AG09319 (cell line): Measurements from ENCODE around the gene AFF1.

Experiments
- DNase-seq: peaks from one replicate; pipeline ENCODE4 v3.0.0-alpha.2; 2010; ENCODE audit warnings: low read depth; ENCODE audit errors: extremely low read depth
- TF ChIP-seq, protein P1 (sequence below): IDR thresholded peaks from 2 replicates; pipeline ENCODE4 v1.5.1; 2011; ENCODE audit warnings: low read depth, mild to moderate bottlenecking, inconsistent platforms, low read length, moderate library complexity

Gene AFF1

GRCh38 chr4:87152310-87153041, 217.7 kb downstream of the AFF1 start:
- no peak for DNase-seq
- TF ChIP-seq, protein P1, sequence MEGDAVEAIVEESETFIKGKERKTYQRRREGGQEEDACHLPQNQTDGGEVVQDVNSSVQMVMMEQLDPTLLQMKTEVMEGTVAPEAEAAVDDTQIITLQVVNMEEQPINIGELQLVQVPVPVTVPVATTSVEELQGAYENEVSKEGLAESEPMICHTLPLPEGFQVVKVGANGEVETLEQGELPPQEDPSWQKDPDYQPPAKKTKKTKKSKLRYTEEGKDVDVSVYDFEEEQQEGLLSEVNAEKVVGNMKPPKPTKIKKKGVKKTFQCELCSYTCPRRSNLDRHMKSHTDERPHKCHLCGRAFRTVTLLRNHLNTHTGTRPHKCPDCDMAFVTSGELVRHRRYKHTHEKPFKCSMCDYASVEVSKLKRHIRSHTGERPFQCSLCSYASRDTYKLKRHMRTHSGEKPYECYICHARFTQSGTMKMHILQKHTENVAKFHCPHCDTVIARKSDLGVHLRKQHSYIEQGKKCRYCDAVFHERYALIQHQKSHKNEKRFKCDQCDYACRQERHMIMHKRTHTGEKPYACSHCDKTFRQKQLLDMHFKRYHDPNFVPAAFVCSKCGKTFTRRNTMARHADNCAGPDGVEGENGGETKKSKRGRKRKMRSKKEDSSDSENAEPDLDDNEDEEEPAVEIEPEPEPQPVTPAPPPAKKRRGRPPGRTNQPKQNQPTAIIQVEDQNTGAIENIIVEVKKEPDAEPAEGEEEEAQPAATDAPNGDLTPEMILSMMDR, result no peak

DNA sequence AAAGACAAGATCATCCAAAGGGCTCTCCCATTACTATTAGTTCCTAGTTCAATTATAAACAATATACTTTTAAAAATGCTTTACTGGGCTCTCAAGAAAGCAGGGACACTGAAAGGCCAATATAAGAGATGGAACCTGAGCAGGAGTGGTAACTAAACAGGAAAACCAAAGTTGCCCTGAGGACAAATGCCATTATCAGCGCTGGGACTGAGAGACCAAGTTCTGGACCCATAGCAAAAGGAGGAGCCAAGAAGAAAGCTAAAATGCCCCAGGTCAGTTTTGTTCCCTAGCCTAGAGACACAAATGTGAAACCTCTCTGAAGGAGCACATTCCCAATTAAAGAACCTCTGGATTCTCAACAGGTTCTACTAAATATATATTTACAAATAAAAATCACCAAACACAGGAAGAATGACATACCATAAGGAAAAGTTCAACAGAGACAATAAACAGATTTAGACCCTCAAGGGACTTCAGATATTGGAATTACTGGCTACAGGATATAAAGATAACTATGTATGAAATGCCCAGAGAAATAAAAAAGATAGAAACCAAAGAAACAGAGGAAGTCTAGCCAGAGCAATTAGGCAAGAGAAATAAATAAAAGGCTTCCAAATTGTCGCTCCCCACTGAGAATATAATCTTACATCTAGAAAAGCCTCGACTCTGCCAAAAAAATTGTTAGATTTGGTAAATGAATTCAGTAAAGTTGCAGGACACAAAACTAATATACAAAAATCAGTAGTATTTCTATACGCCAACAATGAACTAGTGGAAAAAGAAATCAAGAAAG, 218.5 kb downstream of the AFF1 start:
- no peak for DNase-seq

GRCh38 chr4:87165892-87166291, 231.1 kb downstream of the AFF1 start:
- TF ChIP-seq, protein P1, result no peak
- no peak for DNase-seq

More for the DNA sequence above, 218.5 kb downstream of the AFF1 start:
- TF ChIP-seq, protein P1, result no peak

DNA sequence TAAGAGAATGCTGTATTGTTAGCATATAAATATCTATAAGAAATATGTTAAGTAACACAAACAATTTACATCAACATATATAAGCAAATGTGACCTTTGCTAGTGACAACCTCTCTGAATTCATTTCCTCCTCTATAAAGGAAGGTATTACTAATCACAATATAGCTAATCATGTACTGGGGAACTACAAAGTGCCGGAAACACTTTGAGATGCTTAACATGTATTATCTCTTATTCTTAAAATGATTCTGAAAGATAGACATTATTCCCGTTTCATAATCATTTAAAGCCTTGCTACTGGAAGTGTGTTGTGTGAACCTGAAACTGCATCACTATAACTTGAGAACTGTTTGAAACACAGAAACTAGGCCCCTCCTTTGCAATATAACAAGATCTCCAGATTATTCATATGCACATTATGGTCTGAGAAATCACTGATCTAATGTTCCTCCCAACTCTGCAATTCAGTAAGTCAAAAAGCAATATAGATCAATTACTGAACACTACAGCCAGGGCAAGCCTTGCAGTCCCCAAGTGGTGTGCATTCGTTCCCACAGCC, 231.6 kb downstream of the AFF1 start:
- DNase-seq, result no peak
- TF ChIP-seq, protein P1, result no peak

- TF ChIP-seq, protein P1, result no peak
Measured at GRCh38 chr4:87171944-87172343, 237.1 kb downstream of the AFF1 start.

DNA sequence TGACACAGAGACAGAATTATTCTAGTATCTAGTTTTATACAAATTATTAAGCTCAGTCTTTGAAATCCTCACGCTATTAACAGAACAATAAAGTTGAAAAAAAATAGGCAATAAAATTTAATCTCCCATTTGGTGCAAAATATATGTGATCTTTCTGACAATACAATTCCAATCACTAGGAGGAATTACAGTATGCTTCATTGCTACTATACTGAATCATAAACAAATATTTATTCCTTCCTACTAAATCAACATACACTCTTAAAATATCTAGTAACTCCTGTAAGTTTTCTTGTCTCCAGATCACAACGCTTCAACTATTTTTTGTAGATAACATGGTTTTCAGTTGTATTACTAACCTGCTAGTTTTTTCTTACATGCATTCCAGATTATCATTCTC, 239.9 kb downstream of the AFF1 start:
- DNase-seq, result no peak
- TF ChIP-seq, protein P1, result no peak

More at GRCh38 chr4:87171944-87172343, 237.1 kb downstream of the AFF1 start:
- DNase-seq, result no peak

GRCh38 chr4:87179751-87180150, 244.9 kb downstream of the AFF1 start:
- no peak for DNase-seq
- TF ChIP-seq, protein P1, result no peak
